Measurements from ENCODE around the gene FBXL16. TPM values are rescaled to one million over a fixed set of nuclear protein-coding genes. Genes with fewer than 3 reads are reported as not detected.

FBXL16 gene
- total RNA-seq, 6 donors from 2014 or later: 1.0 to 8.1 (median 4.1) TPM

DNA sequence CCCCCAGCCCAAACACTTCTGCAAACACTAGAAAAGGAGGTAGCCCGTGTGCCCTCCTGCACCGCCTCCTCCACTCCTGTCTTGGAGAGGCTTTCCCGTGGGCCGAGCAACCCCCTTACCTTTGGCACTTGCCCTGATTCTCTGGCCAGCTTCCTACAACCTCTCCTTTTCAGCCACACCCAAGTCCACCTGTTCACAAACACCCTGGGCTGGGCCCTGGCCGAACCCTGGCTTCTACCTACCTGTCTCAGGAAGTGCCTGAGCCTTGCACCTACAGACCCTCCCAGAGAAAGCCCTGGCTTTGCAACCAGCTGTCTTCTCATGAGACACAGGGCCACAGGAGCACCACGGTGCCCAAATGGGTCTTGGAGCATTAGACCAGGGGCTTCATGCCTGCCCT, 13.3 kb upstream of the FBXL16 start:
- DNase-seq (no peak), ATAC-seq (ENCODE audit: low FRiP score in 2 of 2) (no peak)
- H3K36me3 ChIP-seq: peaks cover 0 to 3% (median 0%) of the 10 kb centered on the region in 4 donors
- 63 to 78% methylated on average over 5 to 6 of the region's 6 CpGs for WGBS, 2 donors
- TF ChIP-seq POLR2A (IDR thresholded peaks at IDR 0.05) (no peak), EP300 (IDR thresholded peaks at IDR 0.05) (no peak), POLR2AphosphoS5 (IDR thresholded peaks at IDR 0.05) (no peak)
- TF ChIP-seq, protein P1, sequence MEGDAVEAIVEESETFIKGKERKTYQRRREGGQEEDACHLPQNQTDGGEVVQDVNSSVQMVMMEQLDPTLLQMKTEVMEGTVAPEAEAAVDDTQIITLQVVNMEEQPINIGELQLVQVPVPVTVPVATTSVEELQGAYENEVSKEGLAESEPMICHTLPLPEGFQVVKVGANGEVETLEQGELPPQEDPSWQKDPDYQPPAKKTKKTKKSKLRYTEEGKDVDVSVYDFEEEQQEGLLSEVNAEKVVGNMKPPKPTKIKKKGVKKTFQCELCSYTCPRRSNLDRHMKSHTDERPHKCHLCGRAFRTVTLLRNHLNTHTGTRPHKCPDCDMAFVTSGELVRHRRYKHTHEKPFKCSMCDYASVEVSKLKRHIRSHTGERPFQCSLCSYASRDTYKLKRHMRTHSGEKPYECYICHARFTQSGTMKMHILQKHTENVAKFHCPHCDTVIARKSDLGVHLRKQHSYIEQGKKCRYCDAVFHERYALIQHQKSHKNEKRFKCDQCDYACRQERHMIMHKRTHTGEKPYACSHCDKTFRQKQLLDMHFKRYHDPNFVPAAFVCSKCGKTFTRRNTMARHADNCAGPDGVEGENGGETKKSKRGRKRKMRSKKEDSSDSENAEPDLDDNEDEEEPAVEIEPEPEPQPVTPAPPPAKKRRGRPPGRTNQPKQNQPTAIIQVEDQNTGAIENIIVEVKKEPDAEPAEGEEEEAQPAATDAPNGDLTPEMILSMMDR (IDR thresholded peaks at IDR 0.05): no peak
- peaks cover 34 to 57% (median 48%) of the 10 kb centered on the region in 4 donors for H3K4me1 ChIP-seq
- H3K4me3 ChIP-seq: no peak overlapping the region
- H3K27me3 ChIP-seq: peaks cover 0 to 10% (median 0%) of the 10 kb centered on the region in 4 donors
- no peak overlapping the region for H3K27ac ChIP-seq
- no peaks in the 10 kb centered on the region for H3K9me3 ChIP-seq

DNA sequence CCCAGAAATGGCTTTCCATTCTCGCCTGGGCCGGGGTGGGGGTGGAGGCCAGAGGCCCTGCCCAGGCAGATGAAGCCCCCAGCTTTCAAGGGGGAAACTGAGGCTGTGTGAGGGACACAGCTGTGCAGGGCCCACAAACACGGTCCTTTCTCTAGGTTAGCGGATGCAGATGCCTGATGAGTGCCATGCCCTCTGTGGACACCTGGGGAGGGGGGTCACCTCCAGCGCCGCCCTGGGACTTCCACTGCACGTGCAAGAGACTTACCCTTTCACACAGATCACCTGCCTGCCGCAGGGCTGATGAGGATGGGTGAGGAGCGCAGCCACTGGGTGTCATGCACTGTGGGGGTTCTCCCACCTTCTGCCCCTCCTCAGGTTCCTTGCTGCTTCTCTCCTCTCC, 12.8 kb upstream of the FBXL16 start:
- ATAC-seq (ENCODE audit: low FRiP score in 2 of 2) (no peak), DNase-seq (peak in 1 of 2 donors; percentile 55)
- peaks cover 34 to 57% (median 48%) of the 10 kb centered on the region in 4 donors for H3K4me1 ChIP-seq
- peaks cover 0 to 3% (median 0%) of the 10 kb centered on the region in 4 donors for H3K36me3 ChIP-seq
- 78 to 95% methylated on average over 8 to 9 of the region's 9 CpGs for WGBS, 2 donors
- H3K27me3 ChIP-seq: peaks cover 0 to 10% (median 0%) of the 10 kb centered on the region in 4 donors
- no peak overlapping the region for H3K27ac ChIP-seq
- no peaks in the 10 kb centered on the region for H3K9me3 ChIP-seq
- H3K4me3 ChIP-seq: no peak overlapping the region
- TF ChIP-seq POLR2AphosphoS5 (IDR thresholded peaks at IDR 0.05): no peak
- no peak for TF ChIP-seq EP300 (IDR thresholded peaks at IDR 0.05)
- TF ChIP-seq, protein P1 (IDR thresholded peaks at IDR 0.05): no peak
- no peak for TF ChIP-seq POLR2A (IDR thresholded peaks at IDR 0.05)

DNA sequence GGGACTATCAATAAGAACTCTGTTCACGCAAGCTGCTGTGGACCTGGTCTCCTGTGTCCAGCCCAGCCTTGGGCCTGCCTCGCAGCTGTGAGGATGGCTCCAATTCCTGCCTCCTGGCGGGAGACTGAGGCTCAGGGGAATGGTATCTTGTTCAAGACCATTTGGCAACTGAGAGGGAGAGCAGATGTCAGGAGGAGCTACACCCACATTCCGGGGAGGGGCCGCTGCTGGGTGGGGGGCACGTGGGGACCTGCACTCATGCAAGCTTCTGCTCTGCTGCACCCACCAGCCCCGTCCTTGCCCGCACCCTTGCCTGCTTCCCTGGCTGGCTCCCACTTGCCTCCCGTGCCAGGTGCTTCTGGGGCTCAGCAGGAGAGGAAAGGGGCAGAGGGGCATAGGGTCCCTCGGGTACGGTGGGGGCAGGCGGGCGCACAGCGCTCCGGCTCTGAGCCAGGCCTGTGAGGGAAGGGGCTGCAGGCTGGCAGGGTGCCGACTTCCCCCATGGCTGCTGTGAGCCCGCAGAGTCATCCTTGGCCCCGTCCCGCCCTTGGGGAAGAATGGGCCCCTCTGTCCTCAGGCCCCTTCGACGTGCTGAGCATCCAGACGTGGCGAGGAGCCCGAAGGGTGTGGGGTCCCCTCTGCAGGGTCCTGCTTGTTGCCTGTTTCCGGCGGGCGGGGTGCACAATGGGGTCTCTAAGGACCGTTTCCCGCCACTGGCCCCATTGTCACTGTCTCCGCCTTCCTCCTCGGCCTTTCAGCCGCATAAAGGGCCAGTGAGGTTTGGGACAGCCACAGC, 12.0 kb upstream of the FBXL16 start:
- ATAC-seq (ENCODE audit: low FRiP score in 2 of 2): no peak
- WGBS, 2 donors: 86 to 89% methylated on average over 10 to 32 of the region's 32 CpGs
- TF ChIP-seq, protein P1 (IDR thresholded peaks at IDR 0.05): no peak
- no peak for TF ChIP-seq POLR2A (IDR thresholded peaks at IDR 0.05)
- TF ChIP-seq POLR2AphosphoS5 (IDR thresholded peaks at IDR 0.05): no peak
- TF ChIP-seq EP300 (IDR thresholded peaks at IDR 0.05): no peak
- no peak overlapping the region for H3K27ac ChIP-seq
- peaks cover 34 to 54% (median 48%) of the 10 kb centered on the region in 4 donors for H3K4me1 ChIP-seq
- no peaks in the 10 kb centered on the region for H3K9me3 ChIP-seq
- DNase-seq: peak in 1 of 2 donors; percentile 82
- H3K4me3 ChIP-seq: no peak overlapping the region
- H3K36me3 ChIP-seq: no peaks in the 10 kb centered on the region
- peaks cover 0 to 10% (median 0%) of the 10 kb centered on the region in 4 donors for H3K27me3 ChIP-seq

DNA sequence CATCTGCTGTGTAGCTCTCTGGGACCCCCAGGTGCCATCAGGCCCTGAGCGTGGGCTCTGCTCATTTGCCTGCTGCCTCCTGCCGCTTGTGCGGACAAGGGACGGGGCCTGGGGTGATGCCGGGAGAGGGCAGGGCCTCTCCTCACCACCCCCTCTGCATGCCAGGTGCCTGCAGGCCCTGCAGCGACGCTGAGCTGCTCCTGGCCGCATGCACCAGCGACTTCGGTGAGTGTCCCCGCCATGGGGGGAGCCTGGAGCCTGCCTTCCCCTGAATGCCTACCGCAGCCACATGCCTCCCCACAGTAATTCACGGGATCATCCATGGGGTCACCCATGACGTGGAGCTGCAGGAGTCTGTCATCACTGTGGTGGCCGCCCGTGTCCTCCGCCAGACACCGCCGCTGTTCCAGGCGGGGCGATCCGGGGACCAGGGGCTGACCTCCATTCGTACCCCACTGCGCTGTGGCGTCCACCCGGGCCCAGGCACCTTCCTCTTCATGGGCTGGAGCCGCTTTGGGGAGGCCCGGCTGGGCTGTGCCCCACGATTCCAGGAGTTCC, 11.2 kb upstream of the FBXL16 start:
- 92 to 100% methylated on average over 1 to 13 of the region's 29 CpGs for WGBS, 2 donors
- H3K27me3 ChIP-seq: peaks cover 0 to 10% (median under 1%) of the 10 kb centered on the region in 4 donors
- H3K36me3 ChIP-seq: no peaks in the 10 kb centered on the region
- peak in 1 of 2 donors; percentile 78 for DNase-seq
- TF ChIP-seq, protein P1 (IDR thresholded peaks at IDR 0.05): no peak
- TF ChIP-seq POLR2AphosphoS5 (IDR thresholded peaks at IDR 0.05) (no peak), EP300 (IDR thresholded peaks at IDR 0.05) (no peak)
- no peaks in the 10 kb centered on the region for H3K9me3 ChIP-seq
- peaks cover 34 to 53% (median 43%) of the 10 kb centered on the region in 4 donors for H3K4me1 ChIP-seq
- no peak overlapping the region for H3K27ac ChIP-seq
- no peak overlapping the region for H3K4me3 ChIP-seq
- ATAC-seq (ENCODE audit: low FRiP score in 2 of 2): no peak

Measured in upper lobe of left lung (tissue), 6 donors.